HG02981 (cell line): ENCODE results near the gene METTL26.

ENCODE experiments used
- ATAC-seq: cut with Tn5 transposase; IDR thresholded peaks from one replicate; pipeline ENCODE4 v1.9.1; 2021; ENCODE audit warnings: mild to moderate bottlenecking, moderate library complexity; ENCODE audit not compliant: unreplicated experiment

METTL26 gene

GRCh38 chr16:641326-642188 lies 5.5 kb upstream of the METTL26 start, which contains the start of gene MCRIP2:
Gene MCRIP2 (plus strand): TSS chr16:641828. CDS start chr16:641992, 164 bp downstream.
- ATAC-seq: no peak

GRCh38 chr16:640614-641013 lies 4.5 kb upstream of the METTL26 start:
- ATAC-seq: no peak

DNA sequence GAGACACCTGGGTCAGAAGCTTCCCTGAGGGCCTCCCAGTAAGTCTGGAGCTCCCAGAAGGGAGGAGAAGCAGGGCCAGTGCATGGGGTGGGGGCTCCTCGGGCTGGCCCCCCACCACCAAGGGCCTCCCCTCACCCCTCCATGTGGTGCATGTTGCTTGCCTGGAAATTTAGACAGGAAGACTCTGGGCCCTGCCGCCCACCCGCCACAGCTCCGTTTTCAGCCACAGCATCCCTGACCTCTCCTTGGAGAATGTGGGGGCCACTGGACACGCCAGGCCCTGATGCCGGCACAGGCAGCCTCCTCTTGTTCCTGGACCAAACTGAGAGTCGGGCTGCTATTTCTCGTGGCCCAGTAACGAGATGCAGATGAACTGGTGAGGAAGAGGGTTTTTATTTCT lies 2.7 kb upstream of the METTL26 start:
- no peak for ATAC-seq

DNA sequence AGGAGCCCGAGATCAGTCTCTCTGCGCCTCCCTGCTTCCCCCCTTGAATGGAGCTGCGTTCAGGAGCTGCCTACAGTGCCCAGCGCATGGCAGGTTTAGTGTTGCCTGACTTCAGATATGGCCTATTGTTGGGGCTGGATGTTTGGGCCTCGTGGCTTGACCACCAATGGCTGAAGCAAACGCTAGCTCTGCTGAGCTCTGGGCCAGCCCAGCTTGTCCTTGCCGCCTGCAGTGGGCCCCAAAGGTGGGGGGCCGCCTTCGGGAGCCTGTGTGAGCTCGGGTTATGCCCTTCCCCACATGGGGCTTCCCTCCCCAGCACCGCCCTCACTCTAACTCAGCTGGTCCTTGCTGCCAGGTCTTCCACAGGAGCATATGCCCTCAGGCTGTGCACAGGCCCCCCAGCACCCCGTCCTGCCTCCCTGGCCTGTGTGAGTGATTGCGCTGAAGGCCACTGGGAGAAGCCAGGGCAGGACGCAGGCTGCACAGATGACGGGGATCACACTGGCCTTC lies 2.0 kb upstream of the METTL26 start:
- ATAC-seq: no peak

DNA sequence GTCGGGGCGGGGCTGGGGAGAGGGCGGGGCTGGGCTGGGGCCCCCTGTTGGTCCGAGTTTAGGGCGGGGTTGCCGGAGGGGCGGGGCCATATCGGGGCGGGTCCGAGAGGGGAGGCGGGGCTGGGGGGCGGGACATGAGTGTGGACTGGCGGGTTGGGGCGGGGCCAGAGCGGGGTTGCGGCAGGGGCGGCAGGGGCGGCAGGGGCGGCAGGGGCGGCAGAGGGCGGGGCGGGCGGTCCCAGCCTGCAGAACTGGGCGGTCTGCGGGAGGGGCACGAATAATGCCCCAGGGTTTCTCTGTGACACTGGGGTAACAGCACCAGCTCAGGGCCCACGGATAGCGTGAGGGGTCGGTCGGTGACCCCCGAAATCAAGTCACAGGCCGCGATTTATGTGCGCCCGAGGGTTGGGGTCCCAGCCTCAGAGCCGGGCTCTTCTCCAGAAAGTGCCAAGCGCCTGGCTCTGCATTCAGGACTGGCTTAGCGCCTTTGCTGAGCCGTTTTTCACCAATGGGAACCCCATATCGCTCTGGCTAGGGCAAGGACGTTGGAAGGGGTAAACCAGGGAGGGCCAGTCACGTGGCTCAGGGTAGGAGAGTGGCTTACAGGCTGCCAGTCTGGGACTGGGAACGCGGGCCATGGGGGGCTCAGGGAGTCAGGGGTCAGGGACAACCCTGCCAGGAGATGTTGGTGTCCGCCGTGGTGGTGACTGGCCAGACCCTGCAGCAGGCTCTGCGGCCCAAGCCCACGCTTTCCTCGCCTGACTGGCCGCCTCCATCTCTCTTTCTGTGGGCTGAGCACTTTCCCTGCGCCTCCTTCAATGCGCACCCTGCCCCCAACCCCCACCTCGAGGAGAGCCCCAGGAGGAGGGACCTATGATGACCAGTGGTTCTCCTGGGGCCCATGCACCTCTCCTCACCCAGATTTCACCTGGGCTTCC lies 1.2 kb upstream of the METTL26 start:
- no peak for ATAC-seq

DNA sequence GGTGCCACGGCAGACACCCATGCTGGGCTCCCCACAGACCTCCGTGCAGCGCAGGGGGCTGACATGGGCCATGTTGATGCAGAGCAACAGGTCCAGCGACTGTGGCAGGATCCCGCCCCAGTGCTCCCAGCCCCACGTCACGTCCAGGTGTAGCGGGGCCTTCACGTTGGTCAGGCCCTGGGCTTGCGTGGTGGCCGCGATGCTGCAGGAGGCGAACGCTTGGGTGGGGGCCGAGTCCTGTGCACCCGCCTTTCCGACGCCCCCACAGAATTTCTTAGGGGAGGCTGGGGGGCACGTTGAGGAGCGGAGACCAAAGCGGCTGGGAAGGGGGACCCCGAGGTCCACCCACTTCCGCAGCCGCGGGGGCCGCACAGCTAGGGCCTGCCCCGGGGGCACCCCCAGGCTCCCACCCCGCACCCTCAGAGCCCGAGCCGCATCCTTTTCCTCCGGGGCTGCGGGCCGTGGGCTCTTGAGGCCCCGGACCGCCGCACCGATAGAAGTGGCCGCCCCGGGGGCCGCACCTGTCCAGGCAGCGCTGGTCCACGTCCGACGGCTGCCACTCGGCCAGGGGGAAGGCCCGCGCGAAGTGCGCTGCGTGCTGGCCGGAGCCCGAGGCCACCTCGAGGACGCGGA lies 416 bp downstream of the METTL26 start:
- ATAC-seq: peak; percentile 0

- ATAC-seq: no peak
Observed at GRCh38 chr16:634996-635395, 1.1 kb downstream of the METTL26 start.

DNA sequence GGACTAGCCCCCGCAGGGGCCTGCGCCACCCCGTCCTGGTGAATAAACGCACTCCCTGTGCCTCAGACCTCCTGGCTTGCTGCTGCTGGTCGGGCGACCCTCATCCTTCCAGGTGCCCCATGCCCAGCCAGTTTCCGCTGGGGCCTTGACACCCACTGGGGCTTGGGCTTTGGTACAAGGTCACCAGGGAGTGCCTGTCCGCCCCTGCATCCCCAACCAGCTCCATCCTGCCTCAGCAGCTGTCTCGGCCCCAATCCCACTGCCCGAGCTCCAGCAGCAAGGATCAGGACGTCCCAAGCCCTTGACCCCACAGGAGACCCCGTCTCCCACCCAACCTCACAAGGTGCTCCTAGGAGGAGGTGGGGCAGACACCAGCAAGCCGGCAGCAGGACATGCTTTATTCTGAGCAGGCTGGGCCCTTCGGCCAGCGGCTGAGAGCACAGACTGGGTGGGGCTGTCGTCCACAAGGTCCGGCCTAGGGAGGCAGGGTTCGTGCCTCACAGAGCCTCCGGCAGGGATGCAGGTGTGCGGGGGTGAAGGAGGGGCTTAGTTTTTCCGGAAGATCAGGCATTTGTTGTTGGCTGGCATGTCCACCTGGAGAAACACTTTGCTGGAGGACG lies 1.9 kb downstream of the METTL26 start:
- no peak for ATAC-seq

GRCh38 chr16:633336-634050 lies 2.6 kb downstream of the METTL26 start:
- ATAC-seq: no peak

- no peak for ATAC-seq
Observed at GRCh38 chr16:632486-633335, 3.4 kb downstream of the METTL26 start.

DNA sequence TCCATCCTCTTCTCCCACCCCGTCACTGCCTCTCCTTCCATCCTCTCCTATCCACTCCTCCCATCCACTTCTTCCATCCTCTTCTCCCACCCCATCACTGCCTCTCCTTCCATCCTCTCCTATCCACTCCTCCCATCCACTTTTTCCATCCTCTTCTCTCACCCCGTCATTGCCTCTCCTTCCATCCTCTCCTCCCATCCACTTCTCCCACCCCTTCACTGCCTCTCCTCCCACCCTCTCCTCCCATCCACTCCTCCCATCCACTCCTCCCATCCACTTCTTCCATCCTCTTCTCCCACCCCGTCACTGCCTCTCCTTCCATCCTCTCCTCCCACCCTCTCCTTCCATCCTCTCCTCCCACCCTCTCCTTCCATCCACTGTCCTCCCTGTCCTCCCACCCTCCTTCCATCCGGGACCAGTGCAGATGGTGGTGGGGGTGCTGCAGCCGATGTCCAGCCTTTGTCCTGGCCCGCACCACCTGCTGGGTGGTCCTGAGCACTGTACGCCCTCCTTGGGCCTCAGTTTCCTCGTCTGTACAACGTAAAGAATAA lies 4.2 kb downstream of the METTL26 start:
- ATAC-seq: no peak

- no peak for ATAC-seq
Observed at GRCh38 chr16:630815-631405, 5.2 kb downstream of the METTL26 start, which contains the start of gene WFIKKN1. Gene WFIKKN1 (plus strand): TSS chr16:630985. CDS start chr16:631254, 269 bp downstream.

DNA sequence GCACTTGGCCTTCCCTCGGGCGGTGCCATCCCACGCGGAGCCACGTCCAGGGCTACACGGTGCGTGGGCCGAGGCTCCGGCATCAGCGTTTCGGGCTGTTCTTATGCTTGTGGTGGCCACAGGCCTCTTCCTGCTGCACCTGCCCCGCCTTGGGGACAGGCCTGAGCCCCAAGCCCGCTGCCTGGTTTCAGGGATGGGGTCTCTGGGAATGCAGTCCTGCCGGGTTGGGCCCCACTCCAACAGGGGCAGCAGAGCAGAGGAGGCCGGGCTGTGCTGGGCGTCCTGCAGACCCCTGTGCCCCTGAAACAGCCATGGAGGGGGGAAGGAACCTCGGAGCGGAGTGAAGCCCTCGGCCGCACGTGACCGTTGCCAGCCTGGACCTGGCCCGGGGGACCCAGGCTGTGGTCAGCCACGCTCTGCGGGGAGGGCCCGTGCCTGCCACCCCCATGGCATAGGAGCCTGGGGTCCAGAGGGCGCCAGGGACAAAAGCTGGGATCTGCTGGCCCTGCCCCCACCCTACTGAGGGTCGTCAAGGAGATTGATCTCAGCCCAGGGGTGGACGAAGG lies 5.8 kb downstream of the METTL26 start:
- ATAC-seq: no peak

DNA sequence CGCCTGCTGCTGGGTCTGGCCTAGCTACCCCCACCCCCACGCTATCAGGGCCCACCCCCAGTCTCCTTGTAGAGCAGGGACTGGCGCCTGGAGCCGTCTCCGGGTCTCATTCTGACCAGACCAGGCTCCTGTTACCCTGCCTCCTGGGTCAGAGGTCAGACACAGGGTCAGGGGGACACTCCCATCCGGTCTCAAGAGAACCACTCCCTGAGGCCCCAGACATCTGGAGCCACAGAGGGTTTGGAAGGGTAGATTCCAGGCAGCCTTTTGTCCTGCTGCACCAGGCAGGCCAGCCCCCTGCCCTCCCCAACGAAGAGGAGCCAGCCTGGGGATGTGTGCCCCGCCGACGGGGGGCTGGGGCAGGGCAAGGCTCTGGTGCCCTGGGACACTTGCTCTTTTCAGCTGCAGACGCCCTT lies 6.3 kb downstream of the METTL26 start:
- ATAC-seq: no peak

DNA sequence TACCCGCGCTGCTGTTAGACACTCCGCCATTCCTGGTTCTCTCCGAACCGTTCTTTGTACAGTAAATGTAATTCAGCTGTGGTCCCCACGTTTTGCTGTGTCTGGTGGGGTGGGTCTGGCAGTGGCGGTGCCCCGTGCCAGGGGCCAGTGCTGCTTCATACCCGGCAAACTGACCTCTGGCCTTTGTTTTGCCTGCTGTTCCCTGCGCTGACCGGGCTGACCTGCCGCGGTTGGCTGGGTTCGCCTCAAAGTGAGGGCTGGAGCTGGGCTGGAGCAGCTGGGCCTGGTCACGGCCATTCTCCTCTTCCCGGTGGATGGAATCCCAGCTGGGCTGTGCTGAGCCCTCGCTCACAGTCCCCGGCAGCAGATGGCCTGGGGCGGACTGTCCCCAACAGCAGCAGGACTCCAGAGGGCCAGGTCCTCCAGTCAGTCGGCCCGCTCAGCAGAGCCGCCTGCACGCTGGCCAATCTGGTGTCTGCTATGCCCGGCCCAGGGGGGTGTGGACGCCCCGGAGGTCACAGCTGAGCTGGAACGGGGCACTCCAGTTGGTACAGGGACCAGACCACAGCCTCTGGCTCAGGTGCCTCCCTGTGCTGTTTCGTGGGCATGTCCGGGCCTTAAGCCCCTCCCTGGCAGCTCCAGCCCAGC lies 6.8 kb downstream of the METTL26 start:
- ATAC-seq: no peak

DNA sequence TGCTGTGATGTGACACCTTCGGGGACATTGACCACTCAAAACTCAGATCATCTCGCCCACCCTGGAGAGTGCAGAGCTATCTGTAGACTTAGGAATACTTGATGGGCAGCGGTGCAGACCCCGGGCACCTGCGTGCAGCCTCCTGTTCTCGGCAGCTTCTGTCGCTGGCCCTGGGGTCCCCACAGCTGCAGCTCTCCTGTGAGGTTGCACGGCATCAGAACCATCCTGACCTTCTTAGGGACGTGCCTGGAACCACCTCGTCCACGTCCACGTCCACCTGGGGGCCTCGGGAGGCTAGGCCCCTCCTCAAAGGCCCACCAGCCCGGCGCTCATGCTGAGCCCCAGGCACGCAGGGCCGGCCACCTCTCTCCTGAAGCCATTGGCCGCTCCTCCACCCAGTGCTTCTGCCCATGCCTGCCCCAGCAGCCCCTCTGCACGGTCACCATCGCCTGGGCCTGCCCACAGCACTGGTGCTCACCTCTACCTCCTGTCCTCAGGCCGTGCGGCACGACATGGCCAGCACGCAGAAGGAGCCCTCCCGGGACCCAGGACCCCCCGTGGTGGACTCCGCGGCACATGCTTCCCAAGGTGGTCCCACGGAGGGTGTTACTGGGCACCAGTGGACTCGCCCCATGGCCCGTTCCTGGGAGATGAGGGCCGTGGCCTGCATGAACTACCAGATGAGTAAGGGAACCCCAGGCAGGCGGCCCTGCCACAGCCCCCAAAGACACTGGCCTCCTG lies 7.6 kb downstream of the METTL26 start:
- no peak for ATAC-seq
